Panc1 (cell line): ENCODE measurements around the gene EYA3. TPM values are rescaled to one million over a fixed set of nuclear protein-coding genes. Genes with fewer than 3 reads are reported as not detected.

Source experiments
- ATAC-seq: fragments of 200-7000 bp; cut with Tn5 transposase; 2 replicates; pipeline ENCODE4 v1.9.1; 2020; ENCODE audit warnings: mild to moderate bottlenecking, moderate library complexity
- BruUV-seq: library from RNA; stranded (reverse); fragments of 400-500 nt; replicated peaks from 2 replicates; lab custom pipeline; 2021; lab: Mats Ljungman, UMichigan
- CTCF ChIA-PET: fragments of 300-600 bp; sonication (Branson Sonifier 250); formaldehyde crosslinking; loops from one replicate; lab custom pipeline; 2022; ENCODE audit warnings: antibody characterized with exemption; lab: Charles Lee
- POLR2A ChIA-PET: fragments of 300-600 bp; sonication (Branson Sonifier 250); formaldehyde crosslinking; loops from one replicate; lab custom pipeline; 2022; ENCODE audit warnings: antibody characterized with exemption; lab: Charles Lee
- DNase-seq: peaks from one replicate; pipeline ENCODE4 v3.0.0-alpha.2; 2010; ENCODE audit warnings: low read depth, low spot score
- H3K27ac ChIP-seq: 2 replicates; pipeline ENCODE4 v1.5.1; 2011; ENCODE audit warnings: mild to moderate bottlenecking, low read length, inconsistent platforms
- H3K27me3 ChIP-seq: fragments of 200-500 bp; sonication (Bioruptor generic); 2 replicates; pipeline ENCODE4 v1.6.0; 2014; ENCODE audit warnings: low read length, inconsistent platforms; ENCODE audit not compliant: control insufficient read depth, insufficient read depth
- H3K36me3 ChIP-seq: fragments of 200-500 bp; sonication (Bioruptor generic); 2 replicates; pipeline ENCODE4 v1.5.1; 2014; ENCODE audit warnings: inconsistent platforms, mild to moderate bottlenecking, low read length, moderate library complexity; ENCODE audit not compliant: control insufficient read depth, insufficient read depth
- H3K4me1 ChIP-seq: 2 replicates; pipeline ENCODE4 v1.5.1; 2011; ENCODE audit warnings: inconsistent platforms, mild to moderate bottlenecking, low read length, moderate library complexity; ENCODE audit not compliant: control insufficient read depth, insufficient read depth
- H3K4me3 ChIP-seq, 2 experiments: 2 replicates each; pipeline ENCODE4 v1.5.1; 2011 to 2012; ENCODE audit warnings: low read depth in 2 of 2, low read length in 2 of 2, mild to moderate bottlenecking in 2 of 2, inconsistent platforms in 1 of 2, moderate library complexity in 1 of 2
- H3K9me3 ChIP-seq: fragments of 200-500 bp; sonication (Bioruptor generic); 2 replicates; pipeline ENCODE4 v1.5.1; 2014; ENCODE audit warnings: low read depth, mild to moderate bottlenecking, inconsistent platforms, low read length, moderate library complexity; ENCODE audit not compliant: control insufficient read depth, insufficient read depth
- CTCF ChIP-seq: fragments of 450-650 bp; IDR thresholded peaks from 2 replicates; pipeline ENCODE4 v1.5.1; 2017; ENCODE audit warnings: mild to moderate bottlenecking
- POLR2AphosphoS5 ChIP-seq: IDR thresholded peaks from 2 replicates; pipeline ENCODE4 v1.6.1; 2012; ENCODE audit warnings: mild to moderate bottlenecking, low read depth, low read length, moderate library complexity
- REST ChIP-seq, 2 experiments: IDR thresholded peaks; 2 replicates each; pipeline ENCODE4 v1.6.1; 2011 to 2012; ENCODE audit warnings: low read depth in 2 of 2, control low read depth in 1 of 2, low read length in 1 of 2, mild to moderate bottlenecking in 1 of 2, moderate library complexity in 1 of 2; ENCODE audit not compliant: insufficient read depth in 1 of 2
- SIN3A ChIP-seq: IDR thresholded peaks from 2 replicates; pipeline ENCODE4 v1.6.1; 2012; ENCODE audit warnings: low read depth, mild to moderate bottlenecking, low read length, moderate library complexity, borderline replicate concordance; ENCODE audit not compliant: insufficient read depth
- TCF7L2 ChIP-seq: IDR thresholded peaks from 2 replicates; pipeline ENCODE4 v1.6.1; 2011; ENCODE audit warnings: mild to moderate bottlenecking, low read depth, low read length, inconsistent platforms
- in situ Hi-C: cut with HindIII; loops from 2 replicates; pipeline ENCODE4 v1.10.0; 2016; ENCODE audit warnings: low sequenced_read_pairs, low pct_unique_long_range_greater_than_20kb
- intact Hi-C: fragments of 100-400 bp; cut with micrococcal nuclease; formaldehyde crosslinking; loops from one replicate; pipeline ENCODE4 v1.10.0; 2022; ENCODE audit not compliant: unreplicated experiment
- total RNA-seq: library from RNA; stranded (reverse); gene quantifications from one replicate; pipeline ENCODE4 v1.2.1, GENCODE V29; 2021; ENCODE audit not compliant: unreplicated experiment

The EYA3 gene
- total RNA-seq, 1 experiment from 2014 or later, result 17.5 TPM

- no peaks in the 10 kb centered on the region for H3K27me3 ChIP-seq
- in situ Hi-C loops (no loop called here), intact Hi-C loops (no loop called here)
- no peaks in the 10 kb centered on the region; the same call in 1 of the 2 replicates for H3K36me3 ChIP-seq
- TF ChIP-seq POLR2AphosphoS5, result no peak
- no peak for TF ChIP-seq CTCF
- no peak for TF ChIP-seq REST (IDR thresholded peaks at IDR 0.05; ENCODE audit: insufficient read depth in 1 of 2, low read depth in 2 of 2, low read length in 1 of 2)
- TF ChIP-seq SIN3A, result no peak
- TF ChIP-seq TCF7L2, result no peak
- no TSS peak for BruUV-seq
- no peaks in the 10 kb centered on the region for H3K9me3 ChIP-seq
- no peak for DNase-seq
- no peaks in the 10 kb centered on the region for H3K4me1 ChIP-seq
- no peak overlapping the region for H3K27ac ChIP-seq
- no peak for ATAC-seq
- ChIA-PET CTCF (no interaction called here), POLR2A (interaction anchor here (0.6 kb wide), 1 partner anchor 277 kb away, joined by 3 read pairs; no protein-coding TSS in a partner anchor)
- H3K4me3 ChIP-seq, result no peak overlapping the region
These were observed 29.2 kb downstream of the EYA3 start for GRCh38 chr1:28058971-28059878.

- no TSS peak for BruUV-seq
- ChIA-PET CTCF (no interaction called here), POLR2A (no interaction called here)
- intact Hi-C loops, result no loop called here
- Histone ChIP-seq H3K4me3 (no peak overlapping the region), H3K9me3 (no peaks in the 10 kb centered on the region), H3K27me3 (no peaks in the 10 kb centered on the region), H3K36me3 (peaks cover 4% of the 10 kb centered on the region; the same call in 1 of the 2 replicates), H3K27ac (no peak overlapping the region), H3K4me1 (no peaks in the 10 kb centered on the region)
- ATAC-seq (no peak), DNase-seq (no peak)
- in situ Hi-C loops, result no loop called here
- no peak for TF ChIP-seq REST (IDR thresholded peaks at IDR 0.05; ENCODE audit: insufficient read depth in 1 of 2, low read depth in 2 of 2, low read length in 1 of 2)
- no peak for TF ChIP-seq TCF7L2
- TF ChIP-seq POLR2AphosphoS5, result no peak
- no peak for TF ChIP-seq CTCF
- no peak for TF ChIP-seq SIN3A
These were observed 30.2 kb downstream of the EYA3 start for GRCh38 chr1:28058168-28058567.
